ENCODE data around the gene ALK. TPM values are rescaled to one million over a fixed set of nuclear protein-coding genes. Genes with fewer than 3 reads are reported as not detected.

Gene ALK
- total and polyA plus RNA-seq, 2 donors (not counting 1 experiment from before 2014, with no cell fraction given), result under 0.01 to 0.02 TPM

GRCh38 chr2:29251406-29251805, 670.0 kb downstream of the ALK start:
- no peak overlapping the region for H3K27ac ChIP-seq (ENCODE audit: insufficient read depth, low read length)
- H4K20me1 ChIP-seq (ENCODE audit: control insufficient read depth, extremely low read depth, insufficient read depth, low read length), result no peaks in the 10 kb centered on the region

GRCh38 chr2:29250977-29251376, 670.4 kb downstream of the ALK start:
- Histone ChIP-seq H3K9ac (ENCODE audit: insufficient read depth, low read length) (no peak overlapping the region), H3K27me3 (ENCODE audit: control insufficient read depth, insufficient read depth, low read length) (no peaks in the 10 kb centered on the region), H3K9me3 (ENCODE audit: control insufficient read depth, insufficient read depth, low read depth, low read length) (no peaks in the 10 kb centered on the region), H3K79me2 (ENCODE audit: control insufficient read depth, insufficient read depth, low read length) (no peaks in the 10 kb centered on the region), H3K27ac (ENCODE audit: insufficient read depth, low read length) (no peak overlapping the region), H4K20me1 (ENCODE audit: control insufficient read depth, extremely low read depth, insufficient read depth, low read length) (no peaks in the 10 kb centered on the region), H3K4me2 (ENCODE audit: extremely low read depth, insufficient read depth, low read length) (no peak overlapping the region), H3K4me1 (ENCODE audit: control insufficient read depth, extremely low read depth, insufficient read depth, low read length) (no peaks in the 10 kb centered on the region), H3K4me3 (replicated peaks in 1 of 4; ENCODE audit: control extremely low read depth in 1 of 4, insufficient read depth in 1 of 4, low read depth in 3 of 4, low read length in 4 of 4) (no peak overlapping the region), H2AFZ (ENCODE audit: low read length) (no peak overlapping the region), H3K36me3 (ENCODE audit: control insufficient read depth, insufficient read depth, low read length) (no peaks in the 10 kb centered on the region)
- DNase-seq (ENCODE audit: low read depth in 2 of 2), result no peak
- TF ChIP-seq CTCF (conservative IDR thresholded peaks at IDR 0.05 in 1 of 2, IDR thresholded peaks at IDR 0.05 in 1 of 2; ENCODE audit: low read depth in 1 of 2, low read length in 2 of 2), result no peak
- TF ChIP-seq EZH2 (IDR thresholded peaks at IDR 0.05; ENCODE audit: low read length, missing control alignments), result no peak

More at GRCh38 chr2:29251406-29251805, 670.0 kb downstream of the ALK start:
- no peaks in the 10 kb centered on the region for H3K4me1 ChIP-seq (ENCODE audit: control insufficient read depth, extremely low read depth, insufficient read depth, low read length)
- DNase-seq (ENCODE audit: low read depth in 2 of 2), result no peak
- no peak for TF ChIP-seq CTCF (conservative IDR thresholded peaks at IDR 0.05 in 1 of 2, IDR thresholded peaks at IDR 0.05 in 1 of 2; ENCODE audit: low read depth in 1 of 2, low read length in 2 of 2)
- TF ChIP-seq EZH2 (IDR thresholded peaks at IDR 0.05; ENCODE audit: low read length, missing control alignments), result no peak
- H3K27me3 ChIP-seq (ENCODE audit: control insufficient read depth, insufficient read depth, low read length), result no peaks in the 10 kb centered on the region
- no peaks in the 10 kb centered on the region for H3K9me3 ChIP-seq (ENCODE audit: control insufficient read depth, insufficient read depth, low read depth, low read length)
- H3K36me3 ChIP-seq (ENCODE audit: control insufficient read depth, insufficient read depth, low read length), result no peaks in the 10 kb centered on the region
- no peaks in the 10 kb centered on the region for H3K79me2 ChIP-seq (ENCODE audit: control insufficient read depth, insufficient read depth, low read length)
- H2AFZ ChIP-seq (ENCODE audit: low read length), result no peak overlapping the region
- no peak overlapping the region for H3K9ac ChIP-seq (ENCODE audit: insufficient read depth, low read length)
- H3K4me2 ChIP-seq (ENCODE audit: extremely low read depth, insufficient read depth, low read length), result no peak overlapping the region
- no peak overlapping the region for H3K4me3 ChIP-seq (replicated peaks in 1 of 4; ENCODE audit: control extremely low read depth in 1 of 4, insufficient read depth in 1 of 4, low read depth in 3 of 4, low read length in 4 of 4)

GRCh38 chr2:29249666-29250253, 671.6 kb downstream of the ALK start:
- Histone ChIP-seq H3K4me3 (replicated peaks in 1 of 4; ENCODE audit: control extremely low read depth in 1 of 4, insufficient read depth in 1 of 4, low read depth in 3 of 4, low read length in 4 of 4) (no peak overlapping the region), H3K27ac (ENCODE audit: insufficient read depth, low read length) (no peak overlapping the region), H3K36me3 (ENCODE audit: control insufficient read depth, insufficient read depth, low read length) (no peaks in the 10 kb centered on the region), H2AFZ (ENCODE audit: low read length) (no peak overlapping the region), H4K20me1 (ENCODE audit: control insufficient read depth, extremely low read depth, insufficient read depth, low read length) (no peaks in the 10 kb centered on the region), H3K27me3 (ENCODE audit: control insufficient read depth, insufficient read depth, low read length) (no peaks in the 10 kb centered on the region), H3K79me2 (ENCODE audit: control insufficient read depth, insufficient read depth, low read length) (no peaks in the 10 kb centered on the region), H3K9ac (ENCODE audit: insufficient read depth, low read length) (no peak overlapping the region), H3K9me3 (ENCODE audit: control insufficient read depth, insufficient read depth, low read depth, low read length) (no peaks in the 10 kb centered on the region), H3K4me2 (ENCODE audit: extremely low read depth, insufficient read depth, low read length) (no peak overlapping the region), H3K4me1 (ENCODE audit: control insufficient read depth, extremely low read depth, insufficient read depth, low read length) (no peaks in the 10 kb centered on the region)
- no peak for TF ChIP-seq EZH2 (IDR thresholded peaks at IDR 0.05; ENCODE audit: low read length, missing control alignments)
- no peak for TF ChIP-seq CTCF (conservative IDR thresholded peaks at IDR 0.05 in 1 of 2, IDR thresholded peaks at IDR 0.05 in 1 of 2; ENCODE audit: low read depth in 1 of 2, low read length in 2 of 2)
- no peak for DNase-seq (ENCODE audit: low read depth in 2 of 2)
